Stimulated activated CD4-positive, alpha-beta T cell treated with anti-CD3 and anti-CD28 coated beads, Interleukin-2, amount 100 ng/mL, for 4 hours (primary cell): ENCODE measurements around the gene FER1L5.
A peak's percentile ranks its signal among the peaks of the same experiment; 100 is the strongest.

Experiments
- DNase-seq: peaks from one replicate; pipeline ENCODE4 v3.0.0-alpha.2; 2020; ENCODE audit warnings: low read depth

The FER1L5 gene

DNA sequence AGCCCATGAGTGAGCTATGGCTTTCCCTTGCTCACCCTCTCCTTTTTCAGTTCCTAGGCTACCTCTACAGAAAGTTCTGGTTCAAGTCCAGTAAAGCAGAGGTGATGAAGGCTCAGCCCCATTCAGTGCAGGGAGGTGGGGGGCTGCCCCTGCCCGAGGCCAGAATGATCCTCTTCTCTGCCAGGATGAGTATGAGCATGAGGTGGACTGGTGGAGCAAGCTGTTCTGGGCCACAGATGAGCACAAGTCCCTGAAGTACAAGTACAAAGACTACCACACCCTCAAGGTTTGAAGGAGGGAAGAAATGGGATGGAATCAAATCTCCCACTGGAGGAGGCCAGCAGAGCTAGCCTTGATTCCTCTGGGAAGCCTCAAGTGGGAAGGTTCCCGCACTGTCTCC lies 54.9 kb downstream of the FER1L5 start:
- no peak for DNase-seq

DNA sequence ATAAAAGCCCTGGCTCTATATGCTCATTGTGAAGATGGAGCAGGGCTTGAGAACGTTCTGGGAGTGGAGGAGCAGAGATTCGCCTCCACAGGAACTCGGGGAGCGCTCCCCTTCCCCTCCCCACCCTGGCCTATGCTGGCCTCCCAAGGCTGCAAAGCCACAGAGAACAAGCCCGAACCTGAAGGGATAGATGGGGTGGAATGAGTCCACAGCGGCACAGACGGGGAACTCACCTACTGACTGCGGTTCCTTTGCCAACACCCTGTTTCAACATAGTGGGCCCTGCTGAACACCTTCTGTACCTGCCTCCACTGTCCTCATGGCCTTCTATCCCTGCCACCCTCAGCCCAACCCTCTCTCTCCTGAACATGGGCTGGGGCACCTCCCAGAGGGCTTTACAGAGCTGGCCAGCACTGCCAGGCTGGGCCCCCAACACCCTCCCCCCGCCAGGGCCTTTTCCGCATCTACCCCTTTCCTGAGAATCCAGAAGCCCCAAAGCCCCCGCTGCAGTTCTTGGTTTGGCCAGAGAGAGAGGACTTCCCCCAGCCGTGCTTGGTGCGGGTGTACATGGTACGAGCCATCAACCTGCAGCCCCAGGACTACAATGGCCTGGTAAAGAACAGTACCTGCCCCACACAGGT lies 55.8 kb downstream of the FER1L5 start:
- DNase-seq = no peak

DNA sequence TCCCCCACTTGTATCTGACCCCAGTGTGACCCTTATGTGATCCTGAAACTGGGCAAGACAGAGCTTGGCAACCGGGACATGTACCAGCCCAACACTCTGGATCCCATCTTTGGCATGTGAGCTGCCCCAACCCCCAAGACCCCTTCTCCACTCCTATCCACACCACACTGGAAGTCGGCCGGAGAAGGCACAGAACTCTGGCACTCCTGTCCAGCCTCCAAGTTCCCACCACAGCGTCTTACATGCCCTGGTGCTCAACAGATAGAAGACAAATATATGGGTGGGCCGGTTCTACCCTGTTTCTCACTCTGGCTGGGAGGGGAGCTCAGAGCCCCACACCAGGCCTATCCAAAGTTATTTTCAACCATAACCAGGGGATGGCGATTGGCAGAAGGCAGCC lies 56.5 kb downstream of the FER1L5 start:
- no peak for DNase-seq

DNA sequence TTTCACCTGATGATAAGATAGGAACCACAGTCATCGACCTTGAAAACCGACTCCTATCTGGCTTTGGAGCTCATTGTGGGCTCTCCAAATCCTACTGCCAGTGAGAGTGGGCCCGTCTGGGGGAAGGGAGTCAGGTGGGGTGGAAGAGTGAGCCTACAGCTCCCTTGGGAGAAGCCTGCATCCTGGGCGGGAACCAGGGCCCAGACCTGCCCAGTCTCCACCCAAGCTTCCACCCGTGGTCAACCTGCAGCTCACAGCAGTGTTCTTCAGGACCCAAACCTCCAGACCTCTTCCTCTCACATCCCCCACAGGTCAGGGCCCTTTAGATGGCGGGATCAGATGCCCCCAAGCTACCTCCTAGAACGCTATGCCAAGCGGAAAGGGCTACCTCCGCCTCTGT lies 57.1 kb downstream of the FER1L5 start:
- no peak for DNase-seq

DNA sequence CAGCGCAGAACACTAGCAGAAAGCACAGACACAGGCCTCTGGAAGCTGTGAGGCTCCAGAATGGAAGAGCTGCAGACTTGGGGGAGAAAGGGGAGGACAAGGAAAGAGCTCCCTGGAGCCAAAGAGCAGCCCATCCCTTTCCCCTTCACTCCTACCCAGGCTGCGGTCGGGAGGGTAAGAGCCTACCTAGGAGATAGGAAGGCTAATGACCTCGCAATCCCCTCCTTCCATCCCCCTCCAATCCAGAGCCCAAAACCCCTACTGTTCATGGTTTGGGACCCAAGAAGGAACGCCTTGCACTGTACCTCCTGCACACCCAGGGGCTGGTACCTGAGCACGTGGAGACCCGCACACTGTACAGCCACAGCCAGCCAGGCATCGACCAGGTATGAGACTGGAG lies 57.5 kb downstream of the FER1L5 start:
- DNase-seq = no peak

DNA sequence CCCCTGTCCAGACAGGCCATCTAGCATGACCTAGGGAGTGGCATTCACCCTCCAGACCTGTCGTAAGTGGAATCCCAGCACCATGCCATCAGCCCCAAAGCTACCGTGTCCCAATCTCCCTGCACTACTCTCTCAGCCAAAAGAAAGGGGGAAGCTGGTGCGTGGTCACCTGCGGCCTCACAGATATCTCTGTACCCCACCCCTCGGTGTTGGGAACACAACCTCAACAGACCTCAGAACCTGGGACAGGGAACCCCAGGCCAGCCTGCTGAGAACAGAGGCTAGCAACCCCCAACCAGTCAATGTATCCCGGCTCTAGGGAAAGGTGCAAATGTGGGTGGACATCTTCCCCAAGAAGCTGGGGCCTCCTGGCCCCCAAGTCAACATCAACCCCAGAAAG lies 59.1 kb downstream of the FER1L5 start:
- DNase-seq = no peak

DNA sequence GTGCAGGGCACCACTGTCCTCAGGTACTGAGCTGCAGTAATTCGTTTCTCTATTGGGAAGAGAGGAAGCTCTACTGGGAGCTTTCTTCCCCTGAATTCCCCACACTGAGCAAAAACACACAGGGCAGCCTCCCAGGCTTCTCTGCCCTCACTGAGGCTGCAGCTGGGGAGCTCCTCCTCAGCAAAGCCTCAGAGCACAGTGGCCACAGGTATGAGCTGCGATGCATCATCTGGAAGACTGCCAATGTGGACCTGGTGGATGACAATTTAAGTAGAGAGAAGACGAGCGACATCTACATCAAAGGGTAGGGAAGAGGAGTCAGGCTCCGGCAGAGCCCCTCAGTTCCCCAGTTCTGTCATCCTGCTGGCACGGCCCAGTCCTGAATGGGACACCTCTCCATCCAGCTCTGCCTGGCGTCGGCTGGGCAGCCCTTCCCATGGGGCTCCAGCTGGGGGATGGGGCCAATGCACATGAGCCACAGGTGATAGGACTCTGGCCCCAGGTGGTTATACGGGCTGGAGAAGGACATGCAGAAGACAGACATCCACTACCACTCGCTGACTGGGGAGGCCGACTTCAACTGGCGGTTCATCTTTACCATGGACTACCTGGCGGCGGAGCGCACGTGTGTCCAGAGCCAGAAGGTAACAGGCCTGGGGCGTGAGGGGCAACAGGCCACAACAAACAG lies 59.7 kb downstream of the FER1L5 start:
- DNase-seq = no peak

DNA sequence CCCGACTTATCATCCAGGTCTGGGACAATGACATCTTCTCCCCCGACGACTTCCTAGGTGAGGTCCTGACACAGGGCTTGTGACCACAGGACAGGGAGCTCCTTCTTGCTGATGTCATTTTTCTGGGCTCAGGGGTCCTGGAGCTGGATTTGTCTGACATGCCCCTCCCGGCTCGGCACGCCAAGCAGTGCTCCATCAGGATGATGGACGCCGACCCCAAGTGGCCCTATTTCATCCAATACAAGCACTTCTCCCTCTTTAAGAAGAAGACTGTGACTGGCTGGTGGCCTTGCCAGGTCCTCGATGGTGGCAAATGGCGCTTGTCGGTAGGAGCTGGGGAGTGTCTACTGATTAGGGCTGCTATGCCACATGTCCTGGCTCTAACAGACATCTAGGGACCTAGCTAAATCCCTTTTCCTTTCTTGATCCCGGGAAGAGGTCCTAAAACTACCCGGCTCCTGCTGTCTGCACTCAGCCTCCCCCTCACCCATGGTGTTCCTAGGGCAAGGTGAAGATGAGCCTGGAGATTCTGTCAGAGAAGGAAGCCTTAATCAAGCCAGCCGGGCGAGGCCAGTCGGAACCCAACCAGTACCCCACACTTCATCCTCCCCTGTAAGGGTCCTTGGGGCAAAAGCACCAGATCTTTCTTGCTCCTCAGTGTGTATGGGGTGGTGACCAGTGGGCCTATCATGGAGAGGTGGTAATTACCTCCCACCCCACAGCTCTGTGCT lies 60.6 kb downstream of the FER1L5 start:
- DNase-seq = no peak

DNA sequence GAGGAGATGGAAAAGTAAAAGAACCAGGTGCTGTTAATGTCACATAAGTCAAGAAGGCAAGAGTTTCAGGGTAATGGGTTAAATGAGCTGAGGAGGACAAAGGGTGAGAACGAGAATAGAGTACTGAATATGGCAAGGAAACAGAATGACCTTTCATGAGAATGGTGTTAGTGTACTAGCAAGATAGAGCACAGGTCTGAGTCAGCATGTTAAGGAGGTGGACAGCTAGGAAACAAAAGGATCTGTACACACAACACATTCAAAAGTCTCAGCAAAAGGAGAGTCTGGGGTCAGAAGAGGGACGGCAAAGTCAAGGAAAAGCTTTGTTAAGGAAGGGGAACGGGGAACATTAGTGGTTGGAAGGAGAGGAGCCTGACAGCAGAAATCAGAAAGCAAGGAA lies 68.4 kb downstream of the FER1L5 start:
- no peak for DNase-seq

DNA sequence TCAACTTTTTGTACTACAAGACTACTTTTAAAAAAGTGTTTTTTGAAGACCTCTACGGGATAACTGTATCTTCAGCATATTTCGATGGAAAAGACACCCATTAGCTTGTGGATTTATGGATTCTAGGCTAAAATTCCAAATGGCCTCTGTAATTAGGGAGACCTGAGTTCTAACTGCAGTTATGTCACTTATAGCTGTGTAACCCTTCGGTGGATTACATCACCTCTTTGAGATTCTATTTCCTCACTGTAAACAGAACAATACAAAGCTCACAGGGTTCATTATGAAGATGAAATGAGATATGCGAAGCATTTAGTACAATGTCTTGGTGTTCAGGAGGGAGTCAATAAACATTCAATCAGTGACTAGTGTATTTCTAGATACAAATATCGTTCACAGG lies 73.1 kb downstream of the FER1L5 start:
- DNase-seq = no peak

DNA sequence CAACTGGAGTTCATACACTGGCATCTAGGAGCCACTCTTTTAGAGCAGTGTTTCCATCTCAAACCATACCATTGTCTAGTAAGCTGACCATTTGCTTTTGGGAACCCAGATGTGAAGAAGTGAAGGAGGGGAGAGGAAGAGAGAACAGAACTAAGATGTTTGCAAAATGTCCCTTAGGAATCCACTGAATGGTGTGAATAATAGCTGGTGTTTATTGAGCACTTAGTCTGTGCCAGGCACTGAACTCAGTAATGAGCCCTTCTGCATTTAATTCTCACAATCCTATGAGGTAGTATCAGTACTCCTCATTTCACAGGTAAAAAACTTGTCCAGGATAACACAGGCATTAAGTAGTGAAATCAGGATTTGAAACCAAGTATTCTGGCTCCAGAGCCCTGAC lies 73.8 kb downstream of the FER1L5 start:
- no peak for DNase-seq

DNA sequence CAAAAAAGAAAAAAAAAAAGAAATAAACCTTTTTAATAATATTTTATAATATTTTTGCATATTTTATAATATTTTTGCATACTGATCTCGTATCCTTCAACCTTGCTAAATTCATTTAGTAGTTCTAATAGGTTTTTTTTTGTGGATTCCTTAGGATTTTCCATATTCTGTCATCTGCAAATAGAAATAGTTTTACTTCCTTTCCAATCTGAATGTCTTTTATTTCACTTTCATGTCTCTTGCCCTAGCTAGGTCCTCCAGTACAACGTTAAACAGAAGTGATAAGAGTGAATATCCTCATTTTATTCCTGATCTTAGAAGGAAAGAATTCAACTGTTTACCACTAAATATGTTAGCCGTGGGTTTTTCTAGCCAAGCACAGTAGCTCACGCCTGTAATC lies 83.6 kb downstream of the FER1L5 start:
- no peak for DNase-seq

DNA sequence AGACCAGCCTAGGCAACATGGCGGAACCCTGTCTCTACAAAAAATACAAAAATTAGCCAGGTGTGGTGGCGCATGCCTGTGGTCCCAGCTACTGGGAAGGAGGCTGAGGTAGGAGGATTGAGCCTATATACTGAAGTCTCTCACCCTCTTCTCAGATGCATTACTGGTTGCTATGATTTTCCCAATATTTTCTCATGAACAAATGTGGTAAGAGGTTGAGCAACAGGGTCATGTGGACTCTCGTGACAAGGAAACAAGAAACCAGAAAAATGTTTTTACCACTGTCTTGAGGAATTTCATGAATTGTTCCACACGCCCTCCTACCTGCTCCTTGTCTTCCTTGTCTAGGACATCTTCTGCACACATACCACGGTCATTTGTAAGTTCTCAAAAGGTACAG lies 84.9 kb downstream of the FER1L5 start:
- no peak for DNase-seq

DNA sequence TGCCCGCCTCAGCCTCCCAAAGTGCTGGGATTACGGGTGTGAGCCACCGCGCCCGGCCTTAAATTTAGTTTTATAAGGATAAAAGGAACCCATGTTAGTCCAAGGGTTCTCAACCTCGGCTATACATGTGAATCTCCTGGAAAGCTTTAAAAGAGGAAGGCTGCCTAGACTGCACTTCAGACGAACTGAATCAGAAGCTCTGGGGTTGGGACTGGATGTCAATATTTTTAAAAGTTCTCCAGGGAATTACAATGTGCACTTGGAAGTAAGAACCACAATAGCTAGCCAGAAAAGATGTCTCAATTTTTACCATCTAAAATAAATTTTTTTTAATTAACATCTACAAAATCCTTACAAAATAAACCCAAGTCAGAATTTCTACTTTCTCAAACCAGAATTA lies 87.2 kb downstream of the FER1L5 start:
- DNase-seq = no peak

DNA sequence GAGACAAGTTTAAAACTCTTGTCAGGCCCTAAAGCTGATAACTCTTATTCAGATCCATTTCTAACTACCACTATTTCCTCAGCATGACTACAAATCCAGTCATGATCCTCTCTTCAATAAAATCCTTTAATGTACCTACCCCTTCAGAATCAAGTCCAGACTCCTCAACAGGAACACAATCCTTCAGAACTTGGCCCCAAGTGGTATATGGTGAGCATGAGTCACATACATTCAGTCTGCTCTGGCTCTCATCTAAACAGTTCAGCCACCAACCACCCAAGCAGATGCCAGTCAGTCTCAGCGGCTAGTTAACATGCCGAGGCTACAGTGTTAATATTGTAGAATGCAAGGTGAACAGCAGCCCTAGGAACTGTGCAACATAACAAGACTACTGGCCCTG lies 87.6 kb downstream of the FER1L5 start:
- DNase-seq = no peak

DNA sequence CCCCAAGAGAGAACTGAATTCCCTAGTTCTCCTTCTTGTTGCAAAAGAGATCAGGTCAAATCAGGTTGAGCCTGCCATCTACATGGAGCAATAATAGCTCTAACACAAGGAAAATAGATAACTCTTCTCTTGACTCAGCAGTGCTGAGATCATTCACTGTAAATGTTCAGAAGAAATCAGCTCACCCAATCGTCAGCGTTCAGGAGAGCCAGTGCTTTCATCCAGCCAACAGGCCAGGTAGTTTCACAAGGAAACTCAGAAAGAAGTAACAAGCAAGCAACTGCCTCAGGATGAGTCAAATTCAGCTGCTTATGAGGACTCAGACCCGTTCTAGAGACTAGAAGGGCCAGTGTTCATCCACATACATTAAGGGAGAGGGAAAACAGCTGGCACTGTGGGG lies 91.4 kb downstream of the FER1L5 start:
- DNase-seq = no peak

DNA sequence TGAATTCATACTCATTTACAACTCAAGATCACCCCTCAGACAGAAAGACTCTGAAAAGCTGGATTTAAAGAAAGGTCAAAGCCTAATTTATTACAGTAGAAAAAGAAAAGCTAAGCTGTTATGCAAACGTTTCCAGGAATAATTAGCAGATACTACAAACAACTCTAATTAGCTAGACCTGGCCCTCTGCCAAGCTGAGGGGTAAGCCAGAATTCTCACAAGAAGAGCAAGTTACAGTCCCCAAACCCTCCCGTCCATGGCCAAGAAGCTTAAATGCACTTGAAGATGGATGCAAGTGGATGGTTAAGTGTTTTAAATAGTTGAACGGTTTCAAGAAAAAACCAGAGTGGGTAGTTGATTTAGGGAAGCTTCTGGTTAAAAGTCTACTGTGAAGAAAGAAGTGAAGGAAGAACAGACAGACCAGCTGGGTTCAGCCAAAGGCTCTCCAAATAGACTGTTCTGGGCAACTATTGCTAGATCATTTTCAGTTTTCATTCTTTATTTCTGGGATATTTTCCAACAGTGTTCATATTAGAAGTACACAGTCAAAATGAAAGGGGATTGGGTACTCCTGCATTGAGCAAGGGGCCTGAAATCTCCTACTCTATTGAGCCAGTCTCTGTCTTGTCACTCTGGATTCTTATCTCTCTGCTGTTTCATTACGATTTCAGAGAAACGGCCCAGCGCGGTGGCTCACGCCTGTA lies 92.5 kb downstream of the FER1L5 start:
- no peak for DNase-seq

DNA sequence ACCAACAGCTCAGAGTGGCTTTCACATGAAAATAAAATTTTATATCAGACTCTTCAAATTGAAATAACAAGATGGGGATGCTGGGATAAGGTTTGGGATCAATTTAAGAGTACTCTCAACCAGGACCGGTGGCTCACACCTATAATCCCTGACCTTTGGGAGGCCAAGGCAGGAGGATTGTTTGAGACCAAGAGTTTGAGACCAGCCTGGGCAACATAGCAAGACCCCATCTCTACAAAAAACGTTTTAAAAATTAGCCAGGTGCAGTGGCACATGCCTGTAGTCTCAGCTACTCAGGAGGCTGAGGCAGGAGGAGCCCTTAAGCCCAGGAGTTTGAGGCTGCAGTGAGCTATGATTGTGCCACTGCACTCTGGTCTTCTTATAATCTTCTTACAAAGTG lies 94.7 kb downstream of the FER1L5 start:
- DNase-seq = no peak

DNA sequence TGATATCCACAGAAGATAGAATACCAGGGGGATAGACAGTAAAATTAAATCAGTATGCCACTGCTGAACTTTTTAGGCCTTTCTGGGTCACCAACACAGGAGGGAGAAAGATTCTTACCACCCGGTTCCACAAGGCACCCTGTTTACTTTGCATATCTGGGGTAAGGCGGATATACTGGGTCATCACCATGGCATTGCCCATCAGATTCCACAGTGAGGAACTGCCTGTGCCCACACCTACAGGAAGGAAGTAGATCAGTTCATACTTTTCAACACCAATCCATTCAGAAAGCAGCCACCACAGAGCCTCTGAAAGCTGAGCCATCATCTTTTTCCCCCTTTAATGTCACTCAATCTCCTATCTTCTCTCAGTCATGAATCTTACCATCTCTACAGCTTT lies 95.3 kb downstream of the FER1L5 start:
- no peak for DNase-seq

DNA sequence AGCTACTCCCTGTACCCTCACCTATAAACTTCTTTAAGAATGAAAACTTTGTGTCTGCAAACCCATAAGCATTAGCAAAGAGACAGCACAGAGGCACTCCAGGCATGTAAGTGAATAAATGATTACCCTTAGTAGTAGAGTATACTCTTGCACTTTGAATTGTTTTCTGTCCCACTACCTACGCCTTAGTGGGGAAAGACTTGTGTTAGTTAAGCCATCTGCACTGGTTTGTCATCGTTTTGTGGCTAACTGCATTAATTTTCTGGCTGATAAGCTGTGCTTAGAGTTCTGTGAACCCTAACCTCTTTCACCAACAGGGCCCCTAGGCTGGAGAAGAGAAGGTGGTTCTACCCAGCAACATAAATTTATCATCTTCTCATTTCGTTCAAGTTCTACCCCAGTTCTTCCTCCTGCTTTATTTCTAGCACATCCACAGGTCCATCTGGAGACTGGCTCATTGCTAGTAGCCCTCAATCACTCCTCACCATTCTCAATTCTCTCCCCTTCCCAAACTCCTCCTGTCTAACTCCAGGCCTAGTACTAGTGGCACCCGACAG lies 96.6 kb downstream of the FER1L5 start:
- no peak for DNase-seq

DNA sequence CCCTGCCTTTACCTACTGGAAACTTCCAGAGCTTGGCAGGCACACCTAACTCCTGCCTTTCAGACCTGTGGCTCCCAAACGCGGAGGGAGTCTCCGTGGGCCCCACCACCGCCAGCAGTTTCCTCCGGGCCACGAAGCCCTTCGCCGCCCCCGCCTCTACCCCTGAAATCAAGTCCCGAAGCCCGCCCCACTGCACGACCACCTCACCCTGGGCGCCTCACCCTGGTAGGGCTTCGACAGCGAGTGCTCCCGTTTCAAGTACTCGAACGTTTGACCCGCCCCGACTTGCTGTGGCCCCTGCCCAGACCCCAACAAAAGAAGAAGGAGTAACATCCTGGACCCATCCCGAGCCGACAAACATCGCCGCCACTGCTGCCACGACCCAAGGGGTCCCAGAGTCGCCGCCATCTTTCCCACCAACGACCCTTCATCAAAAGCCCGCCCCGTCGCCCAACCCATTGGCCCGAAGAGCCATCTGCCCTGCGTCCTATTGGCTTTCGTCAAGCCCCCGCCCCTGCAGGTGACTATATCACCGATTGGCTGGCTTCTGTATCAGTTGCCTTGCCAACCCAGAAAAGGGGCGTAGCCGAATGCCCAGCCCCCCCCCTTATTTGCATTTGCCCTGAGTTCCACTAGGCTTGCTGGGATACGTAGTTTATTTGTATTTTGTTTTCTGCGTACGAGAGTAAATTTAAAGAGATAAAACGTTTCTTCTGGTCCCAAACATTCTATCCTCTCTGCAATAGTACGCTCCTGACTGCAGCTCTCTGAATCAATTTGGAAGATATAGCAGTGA lies 97.3 kb downstream of the FER1L5 start, which contains the start of gene LMAN2L:
Gene LMAN2L (minus strand): TSS at position 432 of the 796 bp plus-strand sequence. CDS start 24 bp downstream, at position 408.
- peak; percentile 97 for DNase-seq
